ENCODE measurements around the gene CHPF2.

- no peak for TF ChIP-seq EZH2 (IDR thresholded peaks at IDR 0.05; ENCODE audit: insufficient read depth, low read length)
- TF ChIP-seq CTCF (IDR thresholded peaks at IDR 0.05; ENCODE audit: insufficient read depth, low read depth, low read length) = no peak
These were observed 33.1 kb upstream of the CHPF2 start for GRCh38 chr7:151198945-151199848.
